Melanocyte of skin (primary cell): Measurements from ENCODE around the gene TMEM135. TPM values are rescaled to one million over a fixed set of nuclear protein-coding genes. Genes with fewer than 3 reads are reported as not detected.

Source experiments
- total RNA-seq, 2 donors: library from RNA; depleted of rRNA; stranded (reverse); fragments of >200 nt; gene quantifications; 2 replicates each; pipeline ENCODE4 v1.2.3, GENCODE V29; 2012

Gene TMEM135
- 10 to 100 TPM; 47.1 to 49.0 TPM for total RNA-seq

GRCh38 chr11:87037450-87038234 lies at the start of gene TMEM135:
Gene TMEM135 (plus strand): TSS chr11:87037934. CDS start chr11:87038046, 112 bp downstream.

Other genes starting within 250 kb of the TMEM135 start
- 10 to 100 TPM; 46.8 to 68.3 TPM for gene PRSS23, start 237.4 kb upstream of the TMEM135 start, total RNA-seq
- 1 to 10 TPM; 4.8 to 5.0 TPM for gene FZD4, start 82.5 kb upstream of the TMEM135 start, total RNA-seq